GM15510 (cell line): ENCODE data around the gene CENPN.

ENCODE experiments used
- POLR2A ChIP-seq: IDR thresholded peaks from 3 replicates; pipeline ENCODE4 v1.6.1; 2011; ENCODE audit warnings: borderline replicate concordance; ENCODE audit not compliant: insufficient read length; ENCODE audit errors: extremely low read depth

The CENPN gene

DNA sequence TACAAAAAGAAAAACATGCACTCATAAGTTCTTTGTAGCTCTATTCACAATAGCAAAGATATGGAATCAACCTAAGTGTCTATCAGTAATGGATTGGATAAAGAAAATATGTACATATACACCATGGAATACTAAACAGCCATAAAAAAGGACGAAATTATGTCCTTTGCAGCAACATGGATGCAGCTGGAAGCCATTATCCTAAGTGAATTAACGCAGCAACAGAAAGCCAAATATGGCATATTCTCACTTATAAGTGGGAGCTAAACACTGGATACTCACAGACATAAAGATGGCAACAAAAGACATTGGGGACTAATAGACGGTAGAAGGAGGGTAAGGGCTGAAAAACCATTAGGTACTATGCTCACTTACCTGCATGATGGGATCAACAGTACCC is 6.1 kb upstream of the CENPN start:
- TF ChIP-seq POLR2A, result no peak

DNA sequence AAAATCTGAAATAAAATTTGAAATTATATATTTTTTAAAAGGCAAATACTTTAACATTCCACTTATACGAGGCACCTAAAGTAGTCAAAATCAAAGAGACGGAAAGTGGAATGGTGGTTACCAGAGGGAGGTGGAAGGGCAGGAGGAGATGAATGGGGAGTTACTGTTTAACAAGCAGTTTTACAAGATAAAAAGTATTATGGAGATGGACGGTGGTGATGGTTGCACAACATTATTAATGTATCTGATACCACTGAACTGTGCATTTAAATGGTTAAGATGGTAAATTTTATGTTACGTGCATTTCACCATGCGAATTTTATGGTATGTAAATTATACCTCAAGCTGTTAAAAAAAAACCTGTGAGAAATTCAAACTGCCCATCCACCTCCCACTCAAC is 5.7 kb upstream of the CENPN start:
- TF ChIP-seq POLR2A, result no peak

DNA sequence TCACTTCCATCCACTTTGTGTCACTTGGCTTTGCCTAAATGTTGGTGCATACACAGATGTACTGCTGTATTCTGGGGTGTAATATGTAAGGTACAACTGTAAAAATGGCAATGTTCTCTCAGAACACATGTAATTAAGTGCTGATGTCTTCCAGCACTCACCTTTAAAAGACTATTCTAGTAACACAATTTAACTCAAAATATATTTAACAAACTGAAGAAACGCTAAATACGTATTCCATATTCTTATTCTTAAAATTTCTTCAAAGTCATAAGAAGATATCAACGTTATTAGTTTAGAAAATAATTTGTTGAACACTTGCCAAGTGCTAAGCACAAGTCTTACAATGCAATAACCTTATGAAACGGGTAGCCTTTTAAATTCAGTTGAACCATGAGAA is 4.0 kb upstream of the CENPN start:
- TF ChIP-seq POLR2A, result no peak

DNA sequence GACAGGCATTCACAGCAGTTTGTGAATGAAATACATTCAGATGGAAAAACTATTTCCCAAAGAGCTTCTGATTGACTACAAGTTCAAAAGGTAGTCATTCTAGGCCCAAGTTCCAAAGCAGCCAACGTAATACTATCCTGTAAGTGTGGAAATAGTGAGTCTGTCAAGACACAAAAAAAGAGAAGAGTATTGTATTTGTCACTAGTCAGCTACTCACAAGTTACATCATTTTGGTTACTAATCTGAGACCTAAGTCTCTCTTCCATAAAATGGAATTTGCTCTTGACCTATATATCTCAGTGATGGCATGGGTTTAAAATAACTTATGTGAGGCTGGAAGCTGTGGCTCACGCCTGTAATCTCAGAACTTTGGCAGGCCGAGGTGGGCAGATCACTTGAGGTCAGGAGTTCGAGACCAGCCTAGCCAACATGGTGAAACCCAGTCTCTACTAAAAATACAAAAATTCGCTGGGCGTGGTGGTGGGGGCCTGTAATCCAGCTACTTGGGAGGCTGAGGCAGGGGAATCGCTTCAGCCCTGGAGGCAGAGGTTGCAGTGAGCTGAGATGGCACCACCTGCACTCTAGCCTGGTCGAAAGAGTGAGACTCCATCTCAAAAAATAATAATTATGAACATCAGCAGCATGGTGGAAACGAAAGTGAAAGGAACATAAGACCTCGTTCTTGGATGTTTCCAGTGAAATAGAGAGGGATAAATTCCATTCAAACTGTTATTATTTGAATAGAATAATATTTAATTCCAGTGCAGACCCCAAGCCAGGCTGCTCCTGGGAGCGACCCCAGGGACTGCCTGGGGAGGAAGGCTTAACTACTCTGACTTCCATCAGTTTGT is 3.2 kb upstream of the CENPN start:
- TF ChIP-seq POLR2A, result no peak

DNA sequence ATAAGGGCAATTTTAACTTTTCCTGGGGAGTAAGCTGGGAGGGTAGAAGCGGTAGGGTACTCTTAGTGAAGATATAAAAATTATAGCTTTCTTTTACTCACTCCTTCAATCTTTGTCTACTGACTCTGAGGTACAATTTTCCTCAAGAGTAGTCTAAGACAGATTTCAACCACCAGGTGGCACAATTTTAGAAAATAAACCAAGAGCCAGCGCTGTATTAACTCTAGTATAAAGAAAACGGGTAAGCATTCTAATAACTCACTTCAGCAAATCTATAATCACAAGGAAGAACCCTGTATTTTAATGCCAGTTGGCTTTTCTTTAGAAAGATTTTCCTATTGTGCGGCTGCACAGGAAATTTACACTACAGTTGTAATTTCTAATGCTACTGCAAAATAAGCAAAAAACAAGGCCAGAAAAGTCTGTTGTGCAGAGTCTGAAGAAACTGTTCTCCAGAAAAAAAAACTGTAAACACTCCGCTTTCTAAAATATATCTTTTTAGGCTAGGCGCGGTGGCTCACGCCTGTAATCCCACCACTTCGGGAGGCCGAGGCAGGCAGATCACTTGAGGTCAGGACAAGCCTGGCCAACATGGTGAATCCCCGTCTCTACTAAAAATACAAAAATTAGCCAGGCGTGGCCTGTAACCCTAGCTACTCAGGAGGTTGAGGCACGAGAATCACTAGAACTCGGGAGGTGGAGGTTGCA is 2.2 kb upstream of the CENPN start:
- TF ChIP-seq POLR2A, result no peak

DNA sequence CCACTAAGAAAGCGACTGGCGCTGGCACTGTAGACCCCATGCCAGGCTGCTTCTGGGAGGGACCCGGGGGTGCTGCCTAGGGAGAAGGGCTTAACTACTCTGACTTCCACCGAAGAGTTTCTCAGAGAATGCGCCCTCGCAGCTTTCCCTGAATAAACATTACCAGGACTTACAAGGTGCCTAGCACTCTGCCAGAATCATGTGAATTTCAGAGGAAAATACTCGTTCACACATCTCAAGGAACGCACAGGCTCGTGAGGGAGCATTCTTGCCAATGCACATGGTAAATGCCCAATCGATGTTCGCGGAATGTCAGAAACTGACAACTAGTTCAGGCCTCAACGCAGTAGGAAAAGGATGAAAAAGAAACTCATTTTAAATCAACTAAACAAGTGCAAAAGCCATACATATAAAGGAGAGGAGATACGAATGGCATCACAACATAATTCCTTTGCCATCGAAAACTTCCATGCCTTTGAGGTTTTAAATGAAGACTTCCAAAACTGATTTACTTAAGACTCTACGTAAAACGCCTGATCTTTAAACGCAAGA is 1.3 kb upstream of the CENPN start:
- TF ChIP-seq POLR2A, result no peak

DNA sequence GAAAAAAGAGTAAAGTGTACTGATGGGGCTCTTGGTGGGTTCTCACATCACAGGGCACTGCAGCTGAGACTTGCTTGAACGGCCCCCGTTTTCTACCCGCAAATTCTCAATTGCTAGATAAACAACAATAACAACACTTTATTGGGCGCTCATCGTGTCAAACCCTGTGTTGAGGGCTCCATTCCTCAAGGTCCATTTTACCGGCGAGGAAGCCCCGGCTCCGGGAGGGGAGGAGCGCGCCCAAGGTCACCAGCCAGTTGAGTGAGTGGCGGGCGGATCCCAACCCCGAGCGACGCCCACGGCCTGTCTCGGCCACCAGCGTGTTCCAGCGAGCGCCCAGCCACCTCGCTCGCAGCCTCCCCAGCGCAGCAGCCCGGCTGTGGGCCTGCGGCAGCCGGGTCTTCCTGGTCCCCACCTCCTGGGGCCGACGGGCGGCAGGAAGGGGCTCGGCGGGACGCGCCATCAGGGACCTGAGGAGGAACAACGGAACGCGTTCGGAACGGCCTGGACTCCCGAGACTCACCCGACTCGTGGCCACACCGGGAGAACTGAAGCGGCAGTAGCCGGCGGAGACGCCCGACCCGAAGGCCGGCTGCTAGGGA is 702 bp upstream of the CENPN start:
- TF ChIP-seq POLR2A, result peak; percentile 48

DNA sequence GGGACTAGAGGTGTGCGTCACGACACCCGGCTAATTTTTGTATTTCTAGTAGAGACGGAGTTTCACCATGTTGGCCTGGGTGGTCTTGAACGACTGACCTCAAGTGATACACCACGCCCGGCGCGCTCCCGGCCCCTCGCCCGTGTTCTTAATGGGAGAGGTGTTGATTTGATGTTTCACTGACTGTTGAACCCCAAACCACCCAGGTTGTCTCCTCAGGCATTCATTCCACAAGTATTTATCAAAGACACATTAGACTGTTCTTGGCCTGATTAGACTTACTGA is 1.4 kb downstream of the CENPN start:
- no peak for TF ChIP-seq POLR2A

DNA sequence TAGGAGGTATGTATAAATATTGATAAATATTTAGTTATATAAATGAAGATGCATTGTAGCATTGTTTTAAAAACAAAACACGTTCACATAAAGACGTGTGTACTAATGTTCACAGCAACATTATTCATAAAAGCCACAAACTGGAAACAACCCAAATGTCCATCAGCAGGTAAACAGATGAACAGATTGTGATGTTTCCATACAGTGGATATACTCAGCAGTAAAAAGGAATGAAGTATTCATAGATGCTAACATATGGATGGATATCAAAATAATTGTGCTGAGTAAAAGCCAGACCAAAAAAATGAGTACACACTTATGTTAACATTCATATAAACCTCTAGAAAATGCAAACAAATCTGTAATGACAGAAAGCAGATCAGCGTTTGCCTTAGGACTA is 6.0 kb downstream of the CENPN start:
- TF ChIP-seq POLR2A, result no peak

DNA sequence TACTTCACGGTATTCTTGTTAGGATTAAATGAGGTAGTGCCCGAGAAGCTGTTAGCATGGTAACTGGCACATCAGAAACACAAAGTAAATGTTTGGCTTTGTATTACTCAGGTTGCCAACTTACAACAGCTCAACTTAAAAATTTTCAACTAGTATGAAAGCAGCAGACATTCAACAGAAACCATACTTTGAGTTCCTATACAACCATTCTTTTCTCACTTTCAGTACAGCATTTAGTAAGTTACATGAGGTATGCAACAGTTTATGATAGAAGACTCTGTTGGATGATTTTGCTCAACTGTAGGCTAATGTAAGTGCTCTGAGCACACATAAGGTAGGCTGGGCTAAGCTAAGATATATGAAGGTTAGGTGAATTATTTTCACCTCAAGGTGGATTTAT is 7.7 kb downstream of the CENPN start:
- no peak for TF ChIP-seq POLR2A

DNA sequence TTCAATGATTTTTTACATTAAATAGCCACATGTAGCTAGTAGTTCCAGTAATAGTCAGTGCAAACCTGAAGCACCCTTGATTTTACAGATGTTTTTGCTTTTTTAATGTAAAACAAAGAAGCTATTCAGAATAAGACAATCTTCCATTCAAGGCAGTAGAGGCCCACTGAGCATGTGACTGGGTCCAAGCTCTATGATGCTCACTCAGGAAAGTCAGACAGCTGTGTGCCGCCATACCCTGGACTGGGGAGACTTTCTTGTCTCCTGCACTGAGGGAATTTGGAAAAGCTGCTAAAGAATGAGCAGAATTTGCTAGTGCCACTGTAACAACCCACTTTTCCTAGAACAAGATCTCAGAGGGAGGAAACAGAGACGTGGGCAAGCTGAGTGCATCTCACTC is 11.5 kb downstream of the CENPN start:
- TF ChIP-seq POLR2A, result no peak

DNA sequence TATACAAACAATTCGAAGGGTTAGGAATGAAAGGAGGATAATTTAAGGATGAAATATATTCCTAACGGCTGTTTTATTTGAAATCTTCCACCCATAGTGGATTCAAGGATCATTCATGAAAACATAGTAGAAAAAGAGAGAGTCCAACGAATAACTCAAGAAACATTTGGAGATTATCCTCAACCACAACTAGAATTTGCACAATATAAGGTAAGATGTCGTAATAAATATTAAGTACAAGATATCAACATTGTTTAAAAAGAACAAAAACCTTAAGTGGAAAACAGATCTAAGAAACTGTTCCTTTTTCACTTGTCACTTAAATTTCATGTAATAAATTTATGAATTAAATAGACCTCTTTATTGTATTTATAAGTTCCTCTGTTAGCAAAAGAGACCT is 19.4 kb downstream of the CENPN start:
- TF ChIP-seq POLR2A, result no peak

DNA sequence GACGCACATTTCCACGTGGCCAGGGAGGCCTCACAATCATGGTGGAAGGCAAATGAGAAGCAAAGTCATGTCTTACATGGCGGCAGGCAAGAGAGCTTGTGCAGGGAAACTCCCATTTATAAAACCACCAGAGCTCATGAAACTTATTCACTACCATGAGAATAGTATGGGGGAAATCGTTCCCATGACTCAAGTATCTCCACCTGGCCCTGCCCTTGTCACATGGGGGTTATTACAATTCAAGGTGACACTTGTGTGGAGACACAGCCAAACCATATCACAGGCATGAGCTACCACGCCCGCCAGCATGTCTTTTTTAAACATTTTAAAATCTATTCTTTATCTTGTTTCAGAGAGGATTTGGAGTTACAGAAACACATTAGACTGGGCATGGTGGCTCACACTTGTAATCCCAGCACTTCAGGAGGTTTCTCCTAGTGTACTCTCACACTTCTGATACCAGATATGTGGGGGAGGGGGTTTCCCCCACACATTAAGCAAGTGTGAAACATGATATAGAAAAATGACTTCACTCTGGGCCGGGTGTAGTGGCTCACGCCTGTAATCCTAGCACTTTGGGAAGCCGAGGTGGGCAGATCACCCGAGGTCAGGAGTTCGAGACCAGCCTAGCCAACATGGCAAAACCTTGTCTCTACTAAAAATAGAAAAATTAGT is 23.1 kb downstream of the CENPN start:
- TF ChIP-seq POLR2A, result no peak

DNA sequence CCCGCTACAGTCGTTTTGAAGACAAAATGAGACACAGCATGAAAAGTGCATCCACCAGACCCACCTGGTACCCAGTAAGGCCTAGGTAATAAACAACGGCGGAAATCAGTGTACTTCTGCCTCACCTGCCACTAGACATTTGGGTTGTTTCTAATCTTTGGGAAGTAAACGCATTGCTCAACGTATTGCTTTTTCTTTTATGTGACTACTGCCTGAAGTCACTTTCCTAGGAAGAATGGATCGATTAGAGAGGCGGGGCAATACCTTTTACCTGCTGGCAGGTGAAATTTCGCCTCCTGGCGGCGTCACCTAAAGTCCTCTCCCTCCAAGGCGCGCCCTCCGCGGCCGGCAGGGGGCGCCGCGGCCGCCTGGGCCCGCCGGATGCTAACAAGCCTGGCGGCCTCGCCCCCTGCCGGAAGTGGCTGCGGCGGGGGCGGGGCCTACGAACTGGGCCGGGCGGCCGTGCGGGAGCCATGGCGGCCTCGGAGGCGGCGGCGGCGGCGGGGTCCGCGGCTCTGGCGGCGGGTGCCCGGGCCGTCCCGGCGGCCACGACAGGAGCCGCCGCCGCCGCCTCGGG is 28.5 kb downstream of the CENPN start, which contains the start of gene ATMIN:
Gene ATMIN, plus strand, starts transcription at position 445 of the 577 bp plus-strand sequence. Its CDS starts 29 bp downstream, at position 474.
- peak; percentile 82 for TF ChIP-seq POLR2A
